Stimulated activated CD8-positive, alpha-beta memory T cell treated with anti-CD3 and anti-CD28 coated beads, Interleukin-4, amount 100 ng/mL, for 48 hours (primary cell): ENCODE measurements around the gene OOEP.
"Not testable (repeated sequence)": the region's sequence is repeated elsewhere in the genome, so short reads cannot be mapped to it uniquely, and the experiment has no call there.

ENCODE experiments used
- DNase-seq: peaks from one replicate; pipeline ENCODE4 v3.0.0-alpha.2; 2020

The OOEP gene

DNA sequence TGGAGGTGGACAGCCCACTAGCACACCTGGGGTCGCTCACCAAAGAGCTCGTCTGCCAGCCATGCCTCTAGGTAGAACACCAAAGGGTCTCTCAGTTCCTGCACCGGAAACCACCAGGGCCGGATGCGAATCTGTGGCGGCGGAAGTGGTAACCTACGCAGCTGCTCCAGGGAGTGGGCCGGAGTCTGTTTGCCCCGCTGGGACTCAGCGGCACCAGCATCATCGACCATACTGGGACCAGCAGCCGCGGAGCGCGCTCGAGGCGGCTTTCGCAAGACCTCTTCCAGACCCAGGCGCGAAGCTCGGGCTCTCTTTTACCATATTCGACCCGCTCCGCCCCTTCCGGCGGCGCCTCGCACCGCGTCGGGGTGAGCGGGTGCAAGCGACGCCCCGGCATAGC lies at the start of gene OOEP:
Gene OOEP, minus strand, starts transcription at position 335 of the 400 bp plus-strand sequence. Its CDS starts 105 bp downstream, at position 230.
- DNase-seq = no peak

DNA sequence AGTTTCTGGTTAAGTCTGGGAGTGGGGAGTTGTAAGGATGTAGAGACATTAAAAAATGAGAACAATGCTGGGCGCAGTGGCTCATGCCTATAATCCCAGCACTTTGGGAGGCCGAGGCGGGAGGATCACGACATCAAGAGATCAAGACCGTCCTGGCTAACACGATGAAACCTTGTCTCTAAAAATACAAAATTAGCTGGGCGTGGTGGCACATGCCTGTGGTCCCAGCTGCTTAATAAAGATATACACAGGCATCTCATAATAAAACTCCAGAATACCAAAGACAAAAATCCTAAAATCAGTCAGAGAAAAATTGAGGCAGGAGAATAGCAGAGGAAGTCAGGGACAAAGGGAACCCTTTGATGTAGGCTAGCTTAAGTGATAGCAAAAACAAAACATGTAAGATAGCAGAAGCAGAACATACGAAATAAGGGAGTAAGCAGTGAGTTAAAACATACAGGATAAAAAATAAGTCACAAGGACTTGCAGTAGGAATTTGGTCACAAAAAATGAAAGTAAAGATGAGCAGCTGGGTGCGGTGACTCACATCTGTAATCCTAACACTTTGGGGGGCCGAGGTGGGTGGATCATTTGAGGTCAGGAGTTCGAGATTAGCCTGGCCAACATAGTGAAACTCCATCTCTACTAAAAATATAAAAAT lies 48.5 kb upstream of the OOEP start:
- DNase-seq = no peak

DNA sequence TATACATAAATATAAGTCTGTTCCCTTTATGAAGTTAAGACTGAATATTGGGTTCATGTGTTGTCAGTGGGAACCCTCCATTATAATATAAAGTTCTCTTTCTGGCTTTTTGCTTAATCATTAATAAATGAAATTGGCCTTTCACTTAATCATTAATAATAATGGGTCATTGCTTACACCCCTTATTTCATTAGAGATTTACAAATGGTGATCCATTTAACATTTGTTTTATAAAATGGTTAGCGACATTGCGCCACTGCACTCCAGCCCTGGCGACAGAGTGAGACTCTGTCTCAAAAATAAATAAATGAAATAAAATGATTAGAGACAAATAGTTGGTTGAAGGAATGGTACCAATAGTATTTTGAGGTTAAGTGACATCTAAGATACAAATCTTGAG lies 43.4 kb upstream of the OOEP start:
- no peak for DNase-seq

DNA sequence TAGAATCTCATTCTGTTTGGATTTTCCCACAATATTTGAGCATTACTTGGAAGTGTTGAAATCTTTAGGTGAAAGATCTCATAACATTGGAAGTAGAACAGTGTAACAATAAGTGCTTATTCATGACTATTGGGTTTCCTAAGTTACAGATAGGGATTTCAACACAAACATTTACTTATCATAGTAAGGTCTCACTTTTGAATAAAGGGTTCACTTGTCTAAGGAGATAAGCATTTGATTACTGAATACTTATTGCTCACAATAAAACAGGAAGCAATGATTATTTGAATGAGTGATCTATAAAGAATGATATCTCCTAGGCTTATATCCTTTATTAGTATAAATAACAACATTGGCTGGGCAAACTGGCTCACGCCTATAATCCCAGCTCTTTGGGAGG lies 39.7 kb upstream of the OOEP start:
- DNase-seq = no peak

DNA sequence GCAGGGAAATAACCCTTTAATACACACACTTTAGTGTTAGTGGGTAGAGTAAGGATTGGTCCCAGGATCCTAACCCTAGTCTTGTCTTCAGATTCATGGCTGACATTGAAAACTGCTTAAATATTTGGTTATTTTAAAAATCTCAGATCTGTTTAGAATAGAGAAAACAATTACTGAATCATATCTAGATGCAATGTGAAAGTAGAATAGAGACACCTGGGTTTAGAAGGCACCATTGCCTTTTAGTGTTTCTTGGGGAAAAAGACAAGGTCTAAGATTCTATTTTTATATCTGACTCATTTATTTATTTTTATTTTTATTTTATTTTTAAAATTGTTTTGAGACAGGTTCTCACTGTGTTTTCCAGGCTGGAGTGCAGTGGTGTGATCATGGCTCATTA lies 31.0 kb upstream of the OOEP start:
- DNase-seq = no peak

DNA sequence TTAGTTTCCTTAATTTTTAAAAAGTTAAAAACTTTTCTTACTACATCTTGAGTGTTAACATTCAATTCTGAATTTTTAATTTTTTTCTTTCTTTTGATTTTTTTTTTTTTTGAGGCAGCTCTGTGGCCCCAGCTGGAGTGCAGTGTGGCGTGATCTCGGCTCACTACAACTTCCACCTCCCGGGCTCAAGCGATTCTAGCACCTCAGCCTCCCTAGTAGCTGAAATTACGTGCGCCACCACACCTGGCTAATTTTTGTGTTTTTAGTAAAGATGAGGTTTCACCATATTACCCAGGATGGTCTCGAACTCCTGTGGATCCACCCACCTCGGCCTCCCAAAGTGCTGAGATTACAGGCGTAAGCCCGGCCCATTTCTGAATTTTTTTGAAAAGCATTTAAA lies 26.2 kb upstream of the OOEP start:
- DNase-seq = no peak

DNA sequence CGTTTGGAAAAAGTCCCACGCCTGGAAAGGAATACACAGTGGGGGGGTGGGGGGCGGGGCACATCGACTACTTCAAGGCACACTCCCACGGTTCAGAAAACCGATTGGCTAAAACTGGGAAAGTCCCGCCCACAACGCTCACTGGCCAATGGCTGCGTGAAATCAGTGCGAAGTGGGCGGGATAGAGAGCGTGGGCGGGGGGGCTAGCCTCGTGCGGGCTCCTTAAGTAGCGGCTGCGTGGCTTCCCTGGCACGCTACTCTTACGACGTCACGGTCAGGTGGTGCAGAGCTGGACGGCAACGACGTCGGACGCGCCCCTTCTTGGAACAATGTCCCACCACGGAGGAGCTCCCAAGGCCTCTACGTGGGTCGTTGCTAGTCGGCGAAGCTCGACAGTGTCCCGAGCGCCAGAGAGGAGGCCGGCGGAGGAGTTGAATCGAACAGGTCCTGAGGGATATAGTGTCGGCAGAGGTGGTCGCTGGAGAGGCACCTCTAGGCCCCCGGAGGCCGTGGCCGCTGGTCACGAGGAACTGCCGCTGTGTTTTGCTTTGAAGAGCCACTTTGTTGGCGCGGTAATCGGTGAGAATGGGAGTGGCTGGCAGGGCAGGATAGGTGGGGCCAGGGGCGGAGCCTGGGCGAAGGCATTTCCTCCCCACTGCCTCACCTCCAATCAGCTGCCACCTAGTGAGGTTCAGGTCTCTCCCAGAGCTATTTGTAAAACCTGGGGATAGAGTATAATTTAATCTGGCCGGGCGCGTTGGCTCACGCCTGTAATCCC lies 25.1 kb upstream of the OOEP start, which contains the start of gene DDX43:
Gene DDX43, plus strand, starts transcription at position 252 of the 778 bp plus-strand sequence. Its CDS starts 78 bp downstream, at position 330.
- peak; percentile 58 for DNase-seq

DNA sequence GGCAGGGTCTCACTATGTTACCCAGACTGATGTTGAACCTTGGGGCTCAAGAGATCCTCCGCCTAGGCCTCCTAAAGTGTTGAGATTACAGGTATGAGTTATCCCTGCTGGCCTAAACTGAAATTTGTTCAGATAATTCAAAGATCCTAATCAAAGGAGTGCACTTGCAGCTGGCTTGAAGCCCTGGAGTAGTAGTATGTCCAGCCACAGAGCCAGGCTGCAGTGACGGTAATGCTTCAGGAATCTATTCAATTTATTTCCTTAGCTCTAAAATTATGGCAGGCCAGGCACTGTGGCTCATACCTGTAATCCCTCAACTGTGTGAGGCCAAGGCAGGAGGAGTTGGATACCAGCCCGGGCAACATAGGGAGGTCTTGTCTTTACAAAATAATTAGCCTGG lies 23.6 kb upstream of the OOEP start:
- no peak for DNase-seq

DNA sequence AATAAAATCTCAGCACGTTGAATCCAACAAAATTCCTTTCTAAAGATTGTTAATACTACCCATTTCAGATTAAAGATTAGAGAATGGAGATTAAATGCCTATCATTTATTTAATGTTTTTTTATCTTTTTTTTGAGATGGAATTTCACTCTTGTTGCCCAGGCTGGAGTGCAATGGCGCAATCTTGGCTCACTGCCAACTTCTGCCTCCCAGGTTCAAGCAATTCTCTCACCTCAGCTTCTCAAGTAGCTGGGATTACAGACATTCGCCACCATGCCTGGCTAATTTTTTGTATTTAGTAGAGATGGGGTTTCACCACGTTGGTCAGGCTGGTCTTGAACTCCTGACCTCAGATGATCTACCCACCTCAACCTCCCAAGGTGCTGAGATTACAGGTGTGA lies 22.5 kb upstream of the OOEP start:
- not testable (repeated sequence) for DNase-seq

DNA sequence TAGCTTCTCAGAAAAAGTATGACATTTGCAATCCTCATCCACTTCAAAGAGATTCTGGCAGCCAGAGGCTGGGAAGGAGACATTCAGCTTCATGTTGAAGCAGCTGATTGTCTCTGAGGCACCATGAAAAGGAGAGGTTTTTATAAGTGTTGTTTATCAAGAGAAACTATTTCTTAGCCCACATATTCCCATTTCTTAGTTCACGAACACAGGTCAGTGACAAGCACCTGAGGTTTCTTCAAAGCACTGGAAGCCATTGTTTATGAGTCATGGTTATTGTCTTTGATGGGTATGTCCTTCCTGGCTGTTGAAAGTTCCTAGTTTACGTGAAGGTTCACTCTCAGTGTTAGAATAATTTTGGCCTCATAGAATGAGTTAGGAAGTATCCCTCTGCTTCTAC lies 22.0 kb upstream of the OOEP start:
- no peak for DNase-seq

DNA sequence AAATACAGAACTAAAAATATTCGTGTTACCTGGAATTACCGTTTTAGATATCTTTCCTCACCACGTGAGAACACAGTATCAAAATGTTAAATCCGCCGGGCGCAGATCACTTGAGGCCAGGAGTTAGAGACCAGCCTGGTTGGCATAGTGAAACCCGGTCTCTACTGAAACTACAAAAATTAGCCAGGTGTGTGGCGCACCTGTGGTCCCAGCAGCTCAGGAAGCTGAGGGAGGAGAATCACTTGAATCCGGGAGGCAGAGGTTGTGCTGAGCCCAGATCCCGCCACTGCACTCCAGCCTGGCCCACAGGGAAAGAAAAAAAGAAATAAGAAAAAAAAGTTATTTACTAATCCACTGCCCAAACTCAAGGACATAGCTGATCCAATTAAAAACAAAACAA lies 20.2 kb upstream of the OOEP start:
- DNase-seq = no peak

DNA sequence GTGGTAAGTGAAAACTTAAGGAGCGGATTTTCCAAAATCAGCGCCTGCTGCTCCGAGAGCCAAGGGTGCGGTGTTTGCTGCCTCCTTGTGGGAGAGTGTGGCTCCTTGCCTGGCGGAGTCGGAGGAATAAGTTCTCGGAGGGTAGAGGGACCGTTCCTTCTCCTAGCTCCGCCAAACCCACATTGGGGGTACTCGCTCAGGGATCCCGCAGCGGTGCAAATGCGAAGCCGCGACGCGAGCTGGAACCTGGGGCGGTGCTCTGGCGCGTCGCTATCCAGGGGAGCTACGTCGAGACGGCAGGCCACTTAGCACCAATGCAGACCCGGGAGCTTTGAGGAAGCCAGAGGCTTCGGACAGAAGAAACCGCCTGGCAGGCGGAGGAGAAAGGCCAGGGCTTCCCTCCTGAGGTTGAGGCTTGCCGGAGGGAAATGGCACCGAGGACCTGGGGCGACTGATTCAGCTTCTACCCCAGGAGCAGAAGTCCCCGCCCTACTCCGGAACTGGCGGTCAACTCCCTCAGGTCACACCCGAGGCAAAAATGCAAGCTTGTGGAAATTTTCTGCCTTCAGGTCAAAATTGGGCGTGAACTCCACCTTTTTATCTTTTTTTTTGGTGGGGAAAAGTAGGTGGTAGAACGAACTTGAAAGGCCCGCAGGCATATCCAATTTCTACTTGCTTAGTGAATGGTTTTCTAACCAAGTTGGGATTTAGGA lies 19.3 kb upstream of the OOEP start:
- DNase-seq = peak; percentile 76

DNA sequence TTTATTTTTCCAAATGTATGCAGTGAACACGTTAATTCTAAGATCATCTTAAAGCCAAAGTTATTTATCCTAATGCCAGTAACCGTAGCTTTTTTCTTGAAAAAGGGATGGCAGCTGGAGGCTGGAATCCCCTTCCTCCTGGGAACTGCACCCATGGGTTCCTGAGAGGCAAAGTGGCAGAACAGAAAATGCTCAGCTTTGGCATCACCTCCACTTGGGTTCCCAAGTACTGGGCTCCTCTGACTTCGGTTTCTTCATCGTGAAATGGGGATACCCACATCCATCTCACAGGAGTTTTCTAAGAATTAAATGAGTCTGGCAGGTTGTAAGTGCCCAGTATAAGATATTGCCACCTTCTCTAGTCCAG lies 18.7 kb upstream of the OOEP start:
- DNase-seq = no peak

DNA sequence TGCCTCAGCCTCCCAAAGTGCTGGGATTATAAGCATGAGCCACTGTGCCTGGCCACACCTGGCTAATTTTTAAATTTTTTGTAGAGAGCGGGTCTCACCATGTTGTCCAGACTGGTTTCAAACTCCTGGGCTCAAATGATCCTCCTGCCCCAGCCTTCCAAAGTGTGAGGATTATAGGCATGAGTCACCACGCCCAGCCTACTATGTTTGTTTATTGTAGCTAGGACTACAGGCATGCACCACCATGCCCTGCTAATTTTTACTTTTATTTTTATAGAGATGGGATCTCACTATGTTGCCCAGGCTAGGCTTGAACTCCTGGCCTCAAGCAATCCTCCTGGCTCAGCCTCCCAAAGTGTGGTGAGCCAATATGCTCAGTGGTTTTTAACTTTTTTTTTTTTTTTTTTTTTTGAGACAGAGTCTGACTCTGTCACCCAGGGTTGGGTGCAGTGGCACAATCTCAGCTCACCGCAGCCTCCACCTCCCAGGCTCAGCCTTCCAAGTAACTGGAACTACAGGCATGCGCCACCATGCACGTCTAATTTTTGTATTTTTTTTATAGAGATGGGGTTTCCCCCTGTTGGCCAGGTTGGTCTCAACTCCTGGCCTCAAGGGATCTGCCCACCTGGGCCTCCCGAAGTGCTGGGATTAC lies 12.9 kb upstream of the OOEP start:
- no peak for DNase-seq

DNA sequence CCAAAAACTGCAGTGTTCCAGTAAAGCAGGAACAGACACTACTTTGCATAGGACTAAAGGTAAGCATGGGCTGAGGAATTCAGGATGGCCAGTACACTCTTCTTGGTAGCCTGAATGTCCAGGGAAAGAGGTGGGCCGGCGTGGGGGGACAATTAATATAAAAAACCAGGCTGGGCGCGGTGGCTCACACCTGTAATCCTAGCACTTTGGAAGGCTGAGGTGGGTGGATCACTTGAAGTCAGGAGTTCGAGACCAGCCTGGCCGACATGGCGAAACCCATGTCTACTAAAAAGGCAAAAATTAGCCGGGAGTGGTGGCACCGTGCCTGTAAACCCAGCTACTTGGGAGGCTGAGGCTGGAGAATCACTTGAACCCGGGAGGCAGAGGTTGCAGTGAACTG lies 11.8 kb upstream of the OOEP start:
- not testable (repeated sequence) for DNase-seq

DNA sequence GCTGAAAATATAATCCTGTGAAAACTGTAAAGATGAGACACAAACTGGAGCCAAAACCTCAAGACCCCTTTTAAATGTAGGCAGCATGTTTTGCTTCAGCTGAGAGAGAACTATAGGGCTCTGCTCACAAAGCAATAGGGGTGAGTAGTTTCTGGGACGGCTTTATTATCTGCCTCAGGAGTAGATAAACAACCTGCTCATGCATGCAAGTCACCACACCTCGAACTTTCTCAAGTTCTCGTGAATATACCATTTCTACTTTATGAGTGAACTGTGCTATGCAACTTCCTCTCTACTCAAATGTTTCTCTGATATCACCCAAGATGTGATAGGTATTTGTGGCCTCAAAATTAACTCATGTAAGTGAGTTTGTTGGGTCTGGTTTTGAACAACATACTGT lies 7.5 kb upstream of the OOEP start:
- DNase-seq = no peak

DNA sequence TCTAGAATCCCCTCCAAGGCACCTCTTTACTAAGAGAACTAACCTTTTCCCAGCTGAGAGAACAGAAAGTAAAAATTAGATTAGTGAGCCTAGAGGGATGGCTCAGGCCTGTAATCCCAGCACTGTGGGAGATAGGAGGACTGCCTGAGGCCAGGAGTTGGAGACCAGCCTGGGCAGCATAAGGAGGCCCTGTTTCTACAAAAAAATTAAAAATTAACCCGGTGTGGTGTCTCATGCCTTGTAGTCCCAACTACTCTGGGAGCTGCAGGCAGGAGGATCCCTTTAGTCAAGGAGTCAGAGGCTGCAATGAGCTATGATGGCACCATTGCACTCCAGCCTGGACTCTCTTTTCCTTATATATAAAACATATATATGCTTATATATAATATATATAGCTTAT lies 5.5 kb upstream of the OOEP start:
- DNase-seq = no peak

DNA sequence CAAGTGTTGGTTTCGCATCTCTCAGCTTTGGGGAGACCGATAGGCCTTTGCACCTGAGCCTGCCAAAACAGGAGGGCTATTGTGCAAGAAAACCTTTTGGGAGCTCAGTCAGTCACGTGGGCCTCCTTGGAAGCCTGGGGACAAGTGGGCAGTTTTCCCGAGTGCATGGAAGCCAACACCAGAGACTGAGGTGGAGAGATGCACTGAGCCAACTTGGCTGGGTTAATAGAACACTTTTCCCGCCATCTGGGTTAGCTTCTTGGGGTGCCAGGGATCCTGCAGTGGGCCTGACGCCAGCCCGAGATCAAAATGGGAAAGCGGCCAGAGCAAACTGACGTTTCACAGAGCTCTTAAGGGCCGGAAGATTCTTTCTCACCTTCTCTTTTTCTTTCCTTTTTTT lies 2.8 kb upstream of the OOEP start:
- no peak for DNase-seq

DNA sequence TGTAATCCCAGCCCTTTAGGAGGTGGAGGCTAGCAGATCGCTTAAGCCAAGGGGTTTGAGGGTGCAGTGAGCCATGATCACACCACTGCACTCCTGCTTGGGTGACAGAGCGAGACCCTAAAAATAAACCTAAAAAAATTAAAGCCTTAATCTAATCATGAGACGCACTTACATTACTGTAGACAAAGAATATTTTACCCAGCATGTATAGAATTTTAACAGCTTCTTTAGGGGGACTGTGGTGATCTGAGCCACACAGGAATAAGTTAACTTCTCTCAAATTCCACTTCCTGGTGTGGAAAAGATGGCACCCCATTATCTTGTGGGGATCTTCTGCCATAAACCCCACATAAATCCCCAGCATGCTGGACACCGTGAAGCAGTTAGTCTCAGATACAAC lies 2.3 kb upstream of the OOEP start:
- DNase-seq = no peak

DNA sequence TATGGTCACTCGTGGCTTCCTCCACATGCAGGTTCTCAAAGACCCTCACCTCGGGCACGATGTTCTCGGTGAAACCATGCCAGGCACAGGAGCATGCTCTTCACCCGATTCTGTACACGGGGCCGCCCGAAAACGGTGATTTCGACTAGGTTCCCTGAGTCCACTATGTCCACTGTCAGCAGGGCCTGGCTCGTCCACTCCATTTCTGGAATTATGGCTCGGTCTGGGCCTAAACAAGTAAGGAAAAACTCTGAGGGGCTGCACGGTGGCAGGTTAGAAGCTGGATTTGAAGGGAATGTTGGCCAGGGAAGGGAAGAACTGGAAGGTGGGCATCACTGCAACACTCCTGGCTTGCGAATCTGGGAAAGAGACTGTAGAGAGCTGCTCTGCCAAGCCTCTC lies 540 bp downstream of the OOEP start:
- DNase-seq = no peak

DNA sequence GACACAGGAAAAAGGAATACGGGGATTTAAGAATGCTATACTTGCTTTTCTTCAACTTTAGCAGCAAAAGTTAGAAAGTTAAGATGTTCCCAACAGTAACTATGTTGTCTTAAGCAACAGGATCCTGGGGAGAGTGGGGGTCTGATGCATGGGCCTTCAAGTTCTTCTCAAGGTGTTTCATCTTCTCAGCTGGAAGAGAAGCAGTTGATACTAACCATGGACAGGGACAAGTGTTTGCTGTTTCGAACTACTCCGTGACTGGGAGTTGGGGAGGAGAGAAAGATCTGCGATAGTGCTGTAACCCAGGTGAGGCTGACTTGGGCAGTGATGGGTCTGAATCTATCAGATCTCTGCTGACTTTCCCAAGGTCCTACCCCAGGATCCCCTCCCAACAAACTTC lies 1.0 kb downstream of the OOEP start:
- DNase-seq = no peak

DNA sequence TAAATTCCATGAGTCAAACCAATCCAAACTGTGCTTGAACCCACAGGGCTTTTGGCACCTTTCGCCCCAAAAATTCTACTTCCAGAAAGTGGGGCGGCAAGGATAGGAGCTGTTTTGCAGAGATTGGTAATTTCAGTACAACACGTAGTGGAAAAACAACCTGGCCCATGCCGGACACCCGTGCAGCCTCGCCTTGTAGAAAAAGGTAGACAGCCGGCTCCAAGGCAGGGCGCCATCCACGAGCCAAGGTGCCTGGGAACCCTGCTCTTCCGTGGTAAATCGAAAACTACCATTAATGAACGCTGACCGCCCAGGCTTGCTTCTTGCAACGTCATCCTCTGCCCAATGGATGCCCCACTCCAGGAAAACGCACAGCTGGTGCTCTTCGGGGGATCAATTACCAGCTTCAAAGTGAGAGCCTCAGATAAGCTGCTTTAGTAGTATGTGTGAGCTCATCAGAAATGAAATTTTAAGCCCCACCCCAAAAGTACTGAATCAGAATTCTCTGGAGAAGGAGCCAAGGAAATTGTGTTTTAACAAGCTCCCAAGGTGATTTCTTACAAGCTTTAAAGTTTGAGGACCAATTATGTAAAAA lies 1.8 kb downstream of the OOEP start:
- DNase-seq = no peak

DNA sequence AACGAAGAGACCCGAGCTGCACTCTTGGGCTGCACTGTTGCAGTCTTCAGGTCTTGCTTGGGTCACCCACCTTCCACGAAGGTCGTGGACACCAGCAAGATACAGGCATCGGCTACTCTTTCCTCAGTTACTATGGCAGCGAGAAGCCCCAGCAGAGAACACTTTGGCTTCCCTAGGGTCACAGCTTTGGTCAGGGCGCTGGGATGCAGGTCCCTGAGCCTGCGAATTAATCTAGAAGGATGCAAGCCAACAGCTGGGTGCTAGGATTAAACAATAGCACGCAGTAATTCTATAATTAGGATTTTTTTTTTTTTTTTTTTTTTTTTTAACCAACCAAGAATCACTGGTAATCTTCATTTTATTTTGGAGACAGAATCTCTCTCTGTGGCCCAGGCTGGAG lies 5.1 kb downstream of the OOEP start:
- DNase-seq = no peak
